NCI-H524 (cell line): ENCODE data around the gene PPP6R3.
"Not testable (repeated sequence)": the region's sequence is repeated elsewhere in the genome, so short reads cannot be mapped to it uniquely, and the experiment has no call there.

ENCODE experiments used
- DNase-seq, 2 experiments: peaks; one replicate each; lab custom pipeline; 2025; lab: John Stamatoyannopoulos, UW

PPP6R3 gene

DNA sequence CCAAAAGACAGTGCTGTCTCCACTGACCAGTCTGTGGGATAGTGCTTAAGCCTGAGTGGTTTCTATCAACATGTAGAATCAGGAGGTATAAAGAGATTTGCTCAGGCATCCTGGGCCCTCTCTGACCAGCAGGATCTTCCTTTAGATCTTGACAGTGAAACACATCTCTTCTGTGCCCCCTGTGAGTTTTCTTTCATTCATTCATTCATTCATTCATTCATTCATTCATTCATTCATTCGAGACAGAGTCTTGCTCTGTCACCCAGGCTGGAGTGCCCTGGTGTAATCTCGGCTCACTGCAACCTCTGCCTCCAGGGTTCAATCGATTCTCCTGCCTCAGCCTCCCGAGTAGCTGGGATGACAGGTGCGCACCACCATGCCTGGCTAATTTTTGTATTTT, 26.4 kb upstream of the PPP6R3 start:
- not testable (repeated sequence) for DNase-seq

- no peak for DNase-seq
These were observed 24.2 kb upstream of the PPP6R3 start for GRCh38 chr11:68436162-68436888.

DNA sequence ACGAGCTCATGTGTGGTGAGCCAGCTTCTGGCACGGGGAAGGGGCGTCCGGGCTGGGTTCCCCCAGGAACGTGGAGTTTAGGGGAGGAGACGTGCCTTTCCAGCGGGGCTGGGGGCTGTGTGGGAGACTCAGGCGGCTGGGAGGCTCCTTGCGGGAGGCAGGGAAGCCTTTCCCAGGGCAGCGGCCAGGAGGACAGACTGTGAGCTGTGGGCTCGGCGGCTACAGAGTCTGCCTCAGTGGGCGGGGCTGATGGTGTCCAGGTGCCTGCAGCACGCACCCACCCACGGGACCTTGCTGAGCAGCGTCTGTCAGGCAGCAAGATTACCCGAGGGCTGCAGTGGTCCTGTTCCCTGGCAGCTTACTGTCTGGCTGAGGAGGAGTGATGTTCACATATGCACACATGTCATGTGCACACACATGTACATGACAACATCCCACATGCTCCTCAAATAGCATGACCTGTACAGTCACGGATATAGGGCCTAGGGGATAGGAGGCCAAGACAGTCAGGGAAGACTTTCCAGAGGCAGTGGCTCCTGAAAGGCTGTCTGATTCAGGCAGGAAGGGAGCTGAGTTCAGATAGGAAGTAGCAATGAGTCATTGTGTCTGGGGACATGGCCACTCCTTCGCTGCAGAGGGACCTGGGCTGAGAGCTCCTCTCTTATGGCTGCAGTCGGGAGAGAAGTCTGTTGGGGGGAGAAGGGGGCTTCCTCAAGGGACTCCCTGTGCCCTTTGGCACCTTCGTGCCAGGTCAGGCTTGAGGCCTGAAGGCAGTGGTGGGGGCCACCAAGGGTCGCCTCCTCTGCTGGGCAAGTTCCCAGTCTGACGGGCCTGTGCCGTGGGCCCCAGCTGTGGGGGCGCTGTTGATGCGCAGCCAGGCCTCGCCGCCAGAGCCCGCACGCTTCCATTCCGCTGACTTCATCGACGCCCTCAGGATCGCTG, 23.3 kb upstream of the PPP6R3 start:
- DNase-seq: no peak

DNA sequence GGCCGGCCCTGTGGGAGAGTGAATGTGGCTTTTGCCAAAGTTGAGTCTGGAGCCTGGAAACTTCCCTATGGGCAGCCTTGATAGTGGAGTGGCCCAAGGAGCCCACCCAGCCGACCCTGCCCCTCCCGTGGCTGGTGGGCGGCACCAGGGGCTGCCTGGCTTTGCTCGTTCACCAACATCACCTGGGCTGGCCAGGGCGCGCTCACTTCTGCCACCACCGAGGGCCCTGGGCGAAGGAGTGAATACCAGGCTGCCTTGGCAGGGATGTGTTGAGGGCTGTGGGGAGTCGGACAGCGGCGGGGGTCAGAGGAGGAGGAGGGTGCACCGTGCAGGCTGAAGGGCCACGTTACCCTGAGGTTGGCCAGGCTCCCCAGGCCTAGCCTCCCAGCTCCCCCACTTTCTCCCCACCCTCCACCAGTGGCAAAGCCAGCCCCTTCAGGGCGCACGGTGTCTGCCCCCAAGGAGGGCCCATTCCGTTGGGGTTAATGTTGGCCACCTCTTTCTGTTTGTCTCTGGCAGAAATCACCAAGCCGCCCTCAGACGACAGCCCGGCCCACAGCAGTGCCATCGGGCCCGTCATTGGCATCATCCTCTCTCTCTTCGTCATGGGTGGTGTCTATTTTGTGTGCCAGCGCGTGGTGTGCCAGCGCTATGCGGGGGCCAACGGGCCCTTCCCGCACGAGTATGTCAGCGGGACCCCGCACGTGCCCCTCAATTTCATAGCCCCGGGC, 22.5 kb upstream of the PPP6R3 start:
- no peak for DNase-seq

DNA sequence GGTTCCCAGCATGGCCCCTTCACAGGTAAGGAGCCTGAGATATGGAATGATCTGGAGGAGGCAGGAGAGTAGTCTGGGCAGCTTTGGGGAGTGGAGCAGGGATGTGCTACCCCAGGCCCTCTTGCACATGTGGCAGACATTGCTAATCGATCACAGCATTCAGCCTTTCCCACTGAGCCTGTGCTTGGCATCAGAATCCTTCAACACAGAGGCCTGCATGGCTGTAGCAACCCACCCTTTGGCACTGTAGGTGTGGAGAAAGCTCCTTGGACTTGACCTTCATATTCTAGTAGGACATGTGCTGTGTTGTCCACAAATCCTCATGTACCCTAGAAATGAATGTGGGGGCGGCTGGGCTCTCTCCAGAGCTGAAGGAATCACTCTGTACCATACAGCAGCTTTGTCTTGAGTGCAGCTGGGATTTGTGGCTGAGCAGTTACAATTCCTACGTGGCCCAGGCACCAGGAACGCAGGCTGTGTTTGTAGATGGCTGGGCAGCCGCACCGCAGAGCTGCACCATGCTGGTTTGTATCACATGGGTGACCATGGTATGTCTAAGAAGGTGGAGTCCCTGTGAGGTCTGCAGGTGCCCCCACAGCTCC, 21.8 kb upstream of the PPP6R3 start:
- DNase-seq: no peak

DNA sequence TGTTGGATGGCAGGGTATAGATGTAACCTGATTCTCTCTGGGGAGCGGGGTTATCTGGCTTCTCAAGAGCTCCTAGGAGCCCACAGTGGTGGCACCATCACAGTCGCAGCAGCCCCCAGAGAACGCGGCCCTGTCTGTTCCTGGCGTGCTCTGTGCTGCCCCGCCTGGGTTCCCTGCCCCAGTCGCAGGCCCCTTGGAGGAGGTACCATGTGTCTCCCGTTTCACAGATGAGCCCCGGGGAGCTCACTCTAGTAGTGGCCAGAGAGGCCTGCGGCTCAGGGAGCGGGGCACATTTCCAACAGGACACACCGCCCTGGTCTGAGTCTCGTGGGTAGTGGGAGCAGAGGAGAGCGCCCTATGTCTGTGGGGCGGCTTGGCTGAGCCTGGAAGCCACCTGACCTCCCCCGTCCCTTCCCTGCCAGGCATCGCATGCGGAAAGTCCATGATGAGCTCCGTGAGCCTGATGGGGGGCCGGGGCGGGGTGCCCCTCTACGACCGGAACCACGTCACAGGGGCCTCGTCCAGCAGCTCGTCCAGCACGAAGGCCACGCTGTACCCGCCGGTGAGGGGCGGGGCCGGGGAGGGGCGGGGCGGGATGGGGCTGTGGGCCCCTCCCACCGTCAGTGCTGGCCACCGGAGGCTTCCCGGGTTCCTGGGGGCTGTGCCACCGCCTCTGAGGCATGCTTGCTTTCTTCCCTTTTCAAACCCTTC, 21.0 kb upstream of the PPP6R3 start:
- peak in 1 of 2 experiments; percentile 9 for DNase-seq

DNA sequence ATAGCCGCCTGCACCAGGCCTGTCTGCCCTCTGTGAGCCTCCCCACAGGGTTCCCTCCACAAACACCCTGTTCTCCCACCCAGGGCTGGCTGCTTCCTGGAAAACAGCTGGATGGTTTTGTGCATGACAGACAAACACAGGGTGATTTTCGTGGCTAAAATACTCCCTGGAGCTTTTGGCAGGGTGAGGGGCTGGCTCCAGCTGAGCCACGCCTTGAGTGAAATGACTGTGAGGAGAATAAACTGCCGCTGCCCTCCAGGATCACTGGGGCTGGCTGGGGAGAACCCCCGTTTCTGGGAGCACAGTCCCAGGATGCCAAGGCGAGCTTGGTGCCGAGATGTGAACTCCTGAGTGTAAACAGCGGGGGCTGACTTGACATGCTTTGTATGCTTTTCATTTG, 20.3 kb upstream of the PPP6R3 start:
- no peak for DNase-seq

DNA sequence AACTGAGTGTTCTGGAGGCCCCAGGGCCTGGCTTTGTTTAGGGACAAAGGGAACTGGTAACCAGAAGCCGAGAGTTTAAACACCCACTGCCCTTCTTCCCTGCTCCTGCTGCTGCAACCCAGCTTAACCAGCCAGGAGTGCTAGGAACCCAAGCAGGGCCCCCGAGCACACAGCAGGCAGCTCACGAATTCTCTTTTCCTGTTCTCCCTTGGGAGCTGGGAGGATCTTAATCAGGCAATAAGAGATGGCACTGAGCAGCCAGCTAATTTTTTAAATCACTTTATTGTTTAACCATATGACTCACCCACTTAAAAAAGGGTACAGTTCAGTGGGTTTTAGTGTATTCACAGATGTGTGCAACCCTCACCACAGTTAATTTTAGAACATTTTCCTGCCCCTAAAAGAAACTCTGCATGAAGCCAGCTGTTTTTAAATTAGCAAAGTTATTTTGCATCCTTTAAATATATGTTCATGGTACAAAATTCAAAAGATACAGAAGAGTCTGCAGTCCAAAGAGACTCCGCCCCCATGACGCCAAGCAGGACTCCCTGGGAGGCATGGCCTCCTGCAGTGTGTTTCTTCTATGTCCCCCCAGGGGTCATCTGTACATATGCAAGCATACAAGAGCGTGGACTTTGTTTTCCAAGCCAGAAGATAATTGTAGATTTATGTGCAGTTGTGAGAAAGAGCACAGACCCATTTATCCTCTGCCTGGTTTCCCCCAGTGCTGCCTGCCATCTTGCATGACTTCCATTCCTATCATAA, 18.9 kb upstream of the PPP6R3 start:
- DNase-seq: peak; percentile 67 to 92

- peak in 1 of 2 experiments; percentile 4 for DNase-seq
These were observed 18.1 kb upstream of the PPP6R3 start for GRCh38 chr11:68442433-68442832.

DNA sequence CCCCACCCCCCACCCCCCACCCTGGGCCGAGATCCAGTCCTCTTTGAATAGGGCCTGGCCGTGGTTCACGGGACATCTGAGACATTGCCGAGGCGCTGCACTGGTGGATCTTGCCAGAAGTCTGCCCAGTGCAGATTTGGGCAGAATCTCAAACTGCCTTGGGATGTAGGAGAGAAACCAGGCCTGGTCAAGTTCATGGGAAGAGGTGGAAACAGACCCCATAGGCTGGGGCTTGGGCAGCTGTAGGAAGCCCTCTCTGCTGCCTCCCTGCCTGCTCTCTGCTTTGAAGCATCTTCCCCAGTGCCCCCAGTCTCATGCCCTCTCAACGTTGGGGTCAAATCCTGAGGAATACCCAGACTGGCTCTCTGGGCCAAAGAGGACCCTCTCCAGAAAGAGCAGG, 16.0 kb upstream of the PPP6R3 start:
- DNase-seq: no peak

GRCh38 chr11:68445531-68446035, 15.0 kb upstream of the PPP6R3 start:
- DNase-seq: no peak

DNA sequence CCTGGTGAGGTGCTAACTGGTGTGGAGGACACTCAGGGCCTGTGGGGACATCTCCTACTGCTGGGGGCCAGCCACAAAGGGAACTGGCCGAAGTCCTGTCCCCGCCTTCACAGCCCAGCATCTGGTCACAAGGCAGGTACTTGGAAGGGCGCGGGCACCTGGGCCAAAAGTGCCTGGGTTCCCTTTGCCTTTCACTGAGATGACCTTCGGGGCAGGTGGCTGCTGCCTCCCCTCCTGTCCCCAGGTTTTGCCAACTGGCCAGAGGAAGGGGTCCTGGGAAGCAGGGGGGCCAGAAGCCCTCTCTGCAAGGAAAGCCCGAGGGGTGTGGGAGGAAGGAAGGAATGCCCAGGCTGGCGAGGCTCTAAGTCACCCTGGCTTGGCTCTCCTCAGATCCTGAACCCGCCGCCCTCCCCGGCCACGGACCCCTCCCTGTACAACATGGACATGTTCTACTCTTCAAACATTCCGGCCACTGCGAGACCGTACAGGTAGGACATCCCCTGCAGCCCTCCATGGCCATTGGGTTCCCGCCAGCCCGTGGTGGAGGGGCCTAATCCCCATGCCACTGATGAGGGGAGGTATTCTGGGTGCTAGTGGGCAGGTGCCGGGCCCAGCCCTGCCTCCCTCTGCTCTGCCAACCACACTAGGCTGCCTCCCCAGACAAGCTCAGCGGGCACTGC, 14.4 kb upstream of the PPP6R3 start:
- no peak for DNase-seq

DNA sequence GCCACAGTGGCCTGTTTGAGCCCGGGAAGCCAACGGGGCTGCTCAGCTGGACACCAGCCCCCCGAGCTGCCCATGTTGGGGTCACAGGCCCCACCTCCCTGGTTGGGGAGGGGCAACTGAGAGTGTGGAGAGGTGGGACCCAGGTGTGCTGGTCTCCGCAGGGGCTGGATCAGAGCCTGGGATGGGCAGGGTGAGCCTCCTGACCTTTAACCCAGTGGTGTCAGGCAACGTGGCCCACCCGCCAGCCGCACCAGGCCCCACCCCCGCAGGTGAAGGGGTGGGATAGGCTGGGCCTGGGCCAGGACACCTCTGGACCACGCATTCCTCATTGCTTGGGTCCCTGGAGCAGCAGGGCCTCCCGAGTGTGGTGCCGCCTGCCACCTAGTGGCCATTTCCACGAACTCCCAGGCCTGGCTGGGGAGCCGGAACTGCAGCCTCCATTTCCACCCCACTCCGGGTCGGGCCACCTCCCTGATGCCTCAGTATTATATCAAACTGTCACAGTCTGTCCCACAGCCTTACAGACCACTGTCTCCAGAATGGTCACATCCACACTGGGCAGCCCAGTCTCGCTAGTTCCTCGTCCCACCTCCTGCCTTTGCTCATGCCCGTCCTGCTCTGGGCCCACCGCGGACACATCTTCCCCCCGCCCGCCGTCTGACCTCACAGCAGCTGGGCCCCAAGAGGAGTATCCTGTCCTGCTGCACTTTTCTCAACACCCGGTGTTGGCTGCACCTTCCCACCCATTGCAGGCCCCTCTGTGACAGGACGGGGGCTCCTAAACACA, 13.3 kb upstream of the PPP6R3 start:
- peak in 1 of 2 experiments; percentile 48 for DNase-seq

- not testable (repeated sequence) for DNase-seq
These were observed 12.6 kb upstream of the PPP6R3 start for GRCh38 chr11:68447914-68448313.

GRCh38 chr11:68448604-68449011, 11.9 kb upstream of the PPP6R3 start:
- DNase-seq: no peak

GRCh38 chr11:68449951-68450350, 10.6 kb upstream of the PPP6R3 start:
- DNase-seq: no peak

DNA sequence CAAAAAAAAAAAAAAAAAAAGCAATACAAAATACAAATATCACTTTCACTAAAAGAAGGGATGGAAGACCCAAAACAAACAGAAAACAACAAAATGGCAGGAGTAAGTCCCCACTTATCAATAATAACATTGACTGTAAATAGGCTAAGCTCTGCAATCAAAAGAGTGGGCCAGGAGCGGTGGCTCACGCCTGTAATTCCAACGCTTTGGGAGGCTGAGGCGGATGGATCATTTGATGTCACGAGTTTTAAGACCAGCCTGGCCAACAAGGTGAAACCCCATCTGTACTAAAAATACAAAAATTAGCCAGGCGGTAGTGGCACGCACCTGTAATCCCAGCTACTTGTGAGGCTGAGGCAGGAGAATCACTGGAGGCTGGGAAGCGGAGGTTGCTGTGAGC, 9.8 kb upstream of the PPP6R3 start:
- DNase-seq: no peak

DNA sequence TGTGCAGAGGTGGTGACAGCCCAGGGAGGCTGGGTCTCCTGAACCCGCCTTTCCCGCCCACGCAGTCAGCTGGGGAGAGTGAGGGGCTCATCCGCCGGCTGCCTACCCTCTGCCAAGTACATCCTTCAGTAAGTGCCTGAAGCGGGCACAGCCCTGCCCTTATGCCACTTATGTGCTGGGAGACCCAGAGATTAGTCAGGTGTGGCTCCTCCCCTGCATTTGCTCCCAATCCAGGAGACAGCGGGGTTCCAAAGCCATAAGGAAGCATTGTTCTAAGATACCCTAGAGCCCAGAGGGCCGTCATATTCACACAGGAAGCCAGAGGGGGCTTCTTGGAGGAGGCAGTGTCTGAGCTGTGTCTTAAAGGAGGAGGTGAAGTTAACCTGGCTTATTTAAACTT, 5.8 kb upstream of the PPP6R3 start:
- DNase-seq: peak; percentile 90 to 91

GRCh38 chr11:68455485-68455884, 5.1 kb upstream of the PPP6R3 start:
- DNase-seq: no peak
